Right lobe of liver (tissue), 6 donors: ENCODE measurements around the gene CFP. TPM values are rescaled to one million over a fixed set of nuclear protein-coding genes. Genes with fewer than 3 reads are reported as not detected.

Experiments
- ATAC-seq, 4 donors: fragments of 200-7000 bp; cut with Tn5 transposase; one replicate each; pipeline ENCODE4 v1.9.1; 2020; ENCODE audit warnings: mild to moderate bottlenecking in 4 of 4, moderate library complexity in 4 of 4
- DNase-seq, 3 donors: peaks; one replicate each; pipeline ENCODE4 v3.0.0-alpha.2; 2020
- H3K27ac ChIP-seq, 3 donors: fragments of 200-600 bp; one replicate each; pipeline ENCODE4 v1.8.0; 2022
- H3K27me3 ChIP-seq, 2 donors: fragments of 200-600 bp; one replicate each; pipeline ENCODE4 v1.8.0; 2022
- H3K36me3 ChIP-seq, 4 donors: fragments of 200-600 bp; sonication (generic) in 1 of 4; one replicate each; pipeline versions ENCODE4 v1.5.1 to v1.8.0; 2017 to 2022; ENCODE audit warnings: control low read depth in 1 of 4
- H3K4me1 ChIP-seq, 4 donors: fragments of 200-600 bp; sonication (generic) in 1 of 4; one replicate each; pipeline versions ENCODE4 v1.5.1 to v1.8.0; 2017 to 2022; ENCODE audit warnings: control low read depth in 1 of 4
- H3K4me3 ChIP-seq, 3 donors: fragments of 200-600 bp; one replicate each; pipeline ENCODE4 v1.8.0; 2022
- H3K9me3 ChIP-seq, 4 donors: fragments of 200-600 bp; sonication (generic) in 1 of 4; one replicate each; pipeline versions ENCODE4 v1.5.1 to v1.8.0; 2017 to 2022; ENCODE audit warnings: control low read depth in 1 of 4
- POLR2A ChIP-seq: fragments of 450-650 bp; IDR thresholded peaks from one replicate; pipeline ENCODE4 v1.6.1; 2017; ENCODE audit warnings: antibody characterized with exemption, mild to moderate bottlenecking
- WGBS: methylation state at CpG from one replicate; pipeline ENCODE4 v1.1.6; 2018; ENCODE audit warnings: low coverage, low lambda C conversion rate; ENCODE audit not compliant: insufficient coverage; ENCODE audit errors: missing lambda C conversion rate; 5-methylcytosine and 5-hydroxymethylcytosine counted together
- intact Hi-C, 2 donors: fragments of 100-400 bp; cut with DNase I; formaldehyde crosslinking; loops; one replicate each; pipeline versions ENCODE4 v1.11.2 to v1.14.1; 2022
- total RNA-seq, 6 experiments: library from RNA; depleted of rRNA in 2 of 6; stranded (reverse); fragments of >200 nt in 2 of 6; fragmentation: NEBNext Ultra II Directional in 3 of 6; extraction: Animal tissue kit (Norgen Biotek cat#: 25700) in 3 of 6; gene quantifications; one replicate each; pipeline versions ENCODE4 v1.1.0 to v1.2.4, GENCODE V29; 2016 to 2023
- TF ChIP-seq, protein P1 (sequence below), 4 donors: fragments of 200-600 bp in 3 of 4; fragments of 450-650 bp in 1 of 4; IDR thresholded peaks; one replicate each; pipeline versions ENCODE4 v1.5.1 to v1.8.0; 2016 to 2022; ENCODE audit warnings: antibody characterized with exemption in 4 of 4, mild to moderate bottlenecking in 2 of 4
- donor health status: DM: no; HTN: yes; CAD: no.
- donor health status: DM: no; HTN: no; CAD: no.
- donor health status: DM: no; HTN: no; CAD: no.
- donor health status: DM: no; HTN: yes; CAD: no.
- donor health status: DM: no; HTN: yes; CAD: no.

CFP gene
- total RNA-seq, 6 experiments from 2014 or later: 6.8 to 24.0 (median 9.8) TPM

DNA sequence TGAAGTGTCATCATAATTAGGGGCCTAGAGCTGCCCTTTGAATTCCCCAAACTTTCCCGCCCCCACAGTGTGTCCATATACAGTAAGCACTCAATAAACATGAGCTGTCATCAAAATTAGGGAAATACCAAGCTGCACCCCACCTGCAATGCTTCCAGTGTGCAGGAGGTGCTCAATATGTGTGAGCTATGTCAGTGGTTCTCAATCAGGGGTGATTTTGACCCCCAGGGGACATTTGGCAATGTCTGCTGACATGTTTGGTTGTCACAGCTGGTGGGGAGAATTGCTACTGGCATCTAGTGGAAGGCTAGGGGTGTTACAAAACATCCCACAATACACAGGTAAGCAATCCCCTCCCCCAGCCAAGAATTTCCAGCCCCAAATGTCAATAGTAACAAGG is 748 bp downstream of the CFP start:
- Histone ChIP-seq H3K9me3 (no peaks in the 10 kb centered on the region), H3K4me3 (peak overlapping the region in 1 of 3 donors; percentile 10), H3K36me3 (no peaks in the 10 kb centered on the region), H3K4me1 (no peaks in the 10 kb centered on the region), H3K27ac (no peak overlapping the region), H3K27me3 (no peaks in the 10 kb centered on the region)
- ATAC-seq (peak in 3 of 4 donors; percentile 25 to 34 (median 26)), DNase-seq (no peak)
- no peak for TF ChIP-seq POLR2A
- TF ChIP-seq, protein P1, sequence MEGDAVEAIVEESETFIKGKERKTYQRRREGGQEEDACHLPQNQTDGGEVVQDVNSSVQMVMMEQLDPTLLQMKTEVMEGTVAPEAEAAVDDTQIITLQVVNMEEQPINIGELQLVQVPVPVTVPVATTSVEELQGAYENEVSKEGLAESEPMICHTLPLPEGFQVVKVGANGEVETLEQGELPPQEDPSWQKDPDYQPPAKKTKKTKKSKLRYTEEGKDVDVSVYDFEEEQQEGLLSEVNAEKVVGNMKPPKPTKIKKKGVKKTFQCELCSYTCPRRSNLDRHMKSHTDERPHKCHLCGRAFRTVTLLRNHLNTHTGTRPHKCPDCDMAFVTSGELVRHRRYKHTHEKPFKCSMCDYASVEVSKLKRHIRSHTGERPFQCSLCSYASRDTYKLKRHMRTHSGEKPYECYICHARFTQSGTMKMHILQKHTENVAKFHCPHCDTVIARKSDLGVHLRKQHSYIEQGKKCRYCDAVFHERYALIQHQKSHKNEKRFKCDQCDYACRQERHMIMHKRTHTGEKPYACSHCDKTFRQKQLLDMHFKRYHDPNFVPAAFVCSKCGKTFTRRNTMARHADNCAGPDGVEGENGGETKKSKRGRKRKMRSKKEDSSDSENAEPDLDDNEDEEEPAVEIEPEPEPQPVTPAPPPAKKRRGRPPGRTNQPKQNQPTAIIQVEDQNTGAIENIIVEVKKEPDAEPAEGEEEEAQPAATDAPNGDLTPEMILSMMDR (IDR thresholded peaks at IDR 0.05): peak in 3 of 4 donors; percentile 15 to 28 (median 20)
- WGBS: no CpG with 5 or more reads among the region's 1 CpG
- intact Hi-C loops: no loop called here

DNA sequence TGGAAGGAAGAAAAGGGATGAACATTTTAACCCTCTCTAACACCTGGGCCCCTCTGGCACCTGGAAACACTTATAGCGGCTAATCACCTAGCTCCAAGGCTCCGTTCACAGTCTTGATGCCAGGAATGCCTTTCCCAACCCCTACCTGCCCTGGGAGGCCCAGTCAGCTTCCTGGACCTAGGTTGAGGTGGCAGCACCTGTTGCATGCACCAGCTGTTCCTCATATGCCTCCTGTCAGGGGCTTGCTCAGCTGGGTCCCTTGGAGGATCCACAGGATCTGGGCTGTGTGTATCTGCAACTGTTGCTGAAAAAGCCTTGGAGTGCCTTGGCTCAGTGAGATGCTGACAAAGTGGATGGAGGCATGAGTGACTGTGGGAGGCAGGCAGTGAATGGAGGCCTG is 4.4 kb downstream of the CFP start:
- no peak overlapping the region for H3K27ac ChIP-seq
- no peak overlapping the region for H3K4me3 ChIP-seq
- H3K4me1 ChIP-seq: no peaks in the 10 kb centered on the region
- DNase-seq (no peak), ATAC-seq (no peak)
- WGBS: no CpG with 5 or more reads among the region's 2 CpGs
- TF ChIP-seq, protein P1 (IDR thresholded peaks at IDR 0.05): no peak
- no peak for TF ChIP-seq POLR2A
- no peaks in the 10 kb centered on the region for H3K27me3 ChIP-seq
- H3K36me3 ChIP-seq: no peaks in the 10 kb centered on the region
- intact Hi-C loops: no loop called here
- H3K9me3 ChIP-seq: no peaks in the 10 kb centered on the region

DNA sequence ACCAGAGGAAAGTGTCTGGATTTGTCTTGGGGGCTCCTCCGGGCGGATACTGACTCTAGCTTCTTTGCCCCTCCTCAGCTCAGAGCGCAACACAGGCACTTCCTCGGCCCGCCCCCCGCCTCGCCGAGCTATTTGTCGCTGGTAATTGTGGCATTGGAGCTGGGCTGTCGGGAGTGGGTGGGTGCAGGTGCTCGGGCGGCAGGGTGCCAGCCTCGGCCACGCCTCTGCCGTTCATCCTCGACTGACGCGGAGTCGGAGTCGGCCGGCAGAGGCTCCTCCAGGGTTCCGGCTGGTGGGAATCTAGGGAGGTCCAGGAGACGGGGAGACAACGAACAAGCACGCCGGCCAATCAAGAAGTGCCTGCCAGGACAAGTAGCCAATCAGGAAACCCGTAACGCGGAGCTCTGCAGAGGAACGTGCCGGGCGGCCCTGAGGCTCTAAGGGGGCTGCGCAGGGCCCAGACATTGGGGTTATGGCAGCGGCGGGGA is 6.1 kb downstream of the CFP start:
- H3K9me3 ChIP-seq: no peaks in the 10 kb centered on the region
- H3K36me3 ChIP-seq: no peaks in the 10 kb centered on the region
- no peak overlapping the region for H3K4me3 ChIP-seq
- ATAC-seq: peak; percentile 34 to 49 (median 46)
- 31% methylated on average over 23 of the region's 35 CpGs for WGBS
- peak in 2 of 3 donors; percentile 38 to 58 for DNase-seq
- no peaks in the 10 kb centered on the region for H3K27me3 ChIP-seq
- intact Hi-C loops: no loop called here
- no peak overlapping the region for H3K27ac ChIP-seq
- TF ChIP-seq, protein P1 (IDR thresholded peaks at IDR 0.05): no peak
- TF ChIP-seq POLR2A: no peak
- H3K4me1 ChIP-seq: no peaks in the 10 kb centered on the region

DNA sequence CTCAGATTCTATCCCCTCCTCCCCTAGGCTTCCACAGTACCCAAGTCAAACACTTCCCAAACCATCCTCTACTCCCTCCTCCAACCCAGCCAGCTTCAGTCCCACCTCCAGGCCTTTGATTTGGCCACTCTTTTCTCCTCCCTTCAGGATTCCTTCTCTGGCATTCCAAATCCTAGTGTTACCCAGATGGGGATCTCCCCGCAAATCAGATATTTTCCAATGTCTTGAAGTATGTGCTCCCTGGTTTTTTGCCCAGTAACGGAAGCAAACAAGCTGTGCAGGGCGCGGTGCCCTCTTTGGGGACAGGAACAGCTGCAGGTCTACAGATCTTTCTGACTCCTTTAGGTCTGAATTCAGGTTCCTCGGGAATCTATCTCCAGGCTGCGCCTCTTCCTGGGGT is 7.9 kb downstream of the CFP start:
- Histone ChIP-seq H3K4me1 (no peaks in the 10 kb centered on the region), H3K4me3 (no peak overlapping the region), H3K9me3 (no peaks in the 10 kb centered on the region), H3K27ac (no peak overlapping the region), H3K36me3 (no peaks in the 10 kb centered on the region), H3K27me3 (no peaks in the 10 kb centered on the region)
- ATAC-seq (no peak), DNase-seq (no peak)
- TF ChIP-seq, protein P1 (IDR thresholded peaks at IDR 0.05): no peak
- TF ChIP-seq POLR2A: no peak
- intact Hi-C loops: no loop called here
- 72% methylated on average over 6 of the region's 6 CpGs for WGBS

DNA sequence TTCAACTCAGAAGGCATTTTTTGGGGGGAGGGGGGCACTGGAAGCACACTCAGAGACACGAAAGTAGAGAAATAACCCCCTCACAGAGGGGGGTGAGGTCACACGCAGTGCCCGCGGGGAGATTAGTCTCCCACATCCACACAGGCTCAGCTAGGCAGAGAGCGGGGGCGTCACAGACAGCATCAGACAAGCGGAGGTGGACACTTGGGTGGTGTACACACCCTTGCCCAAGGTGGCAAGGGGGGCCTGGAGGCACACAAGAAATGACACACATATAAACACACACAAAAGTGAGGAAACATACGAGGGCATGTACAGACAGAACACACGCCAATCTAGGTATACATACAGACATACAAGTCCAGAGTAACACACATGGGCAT is 9.4 kb downstream of the CFP start:
- intact Hi-C loops: no loop called here
- no peak overlapping the region for H3K27ac ChIP-seq
- WGBS: 63% methylated on average over 7 of the region's 9 CpGs
- ATAC-seq: no peak
- DNase-seq: no peak
- TF ChIP-seq POLR2A: no peak
- TF ChIP-seq, protein P1 (IDR thresholded peaks at IDR 0.05): no peak
- H3K4me1 ChIP-seq: no peaks in the 10 kb centered on the region
- H3K27me3 ChIP-seq: no peaks in the 10 kb centered on the region
- no peaks in the 10 kb centered on the region for H3K36me3 ChIP-seq
- no peaks in the 10 kb centered on the region for H3K9me3 ChIP-seq
- no peak overlapping the region for H3K4me3 ChIP-seq
